GM11168 (cell line): ENCODE results near the gene MAP2K2.
"Not testable (repeated sequence)": the region's sequence is repeated elsewhere in the genome, so short reads cannot be mapped to it uniquely, and the experiment has no call there.

Experiments
- in situ Hi-C: fragments of 300-500 bp; cut with MboI; formaldehyde crosslinking; loops from one replicate; pipeline ENCODE4 v1.12.0; 2022; ENCODE audit warnings: low sequenced_read_pairs; ENCODE audit not compliant: unreplicated experiment

Gene MAP2K2

GRCh38 chr19:4134351-4134750 is 10.4 kb upstream of the MAP2K2 start:
- in situ Hi-C loops: no loop called here

GRCh38 chr19:4130744-4131438 is 7.0 kb upstream of the MAP2K2 start:
- in situ Hi-C loops: no loop called here

- in situ Hi-C loops: not testable (repeated sequence)
Observed at GRCh38 chr19:4129050-4129449, 5.1 kb upstream of the MAP2K2 start.

- in situ Hi-C loops: not testable (repeated sequence)
Observed at GRCh38 chr19:4127322-4127721, 3.4 kb upstream of the MAP2K2 start.

GRCh38 chr19:4124638-4125037 is 716 bp upstream of the MAP2K2 start:
- in situ Hi-C loops: no loop called here

GRCh38 chr19:4122480-4122879 is 1.4 kb downstream of the MAP2K2 start:
- in situ Hi-C loops: no loop called here

GRCh38 chr19:4121815-4122214 is 2.1 kb downstream of the MAP2K2 start:
- in situ Hi-C loops: no loop called here

- in situ Hi-C loops: no loop called here
Observed at GRCh38 chr19:4121273-4121612, 2.7 kb downstream of the MAP2K2 start.

- in situ Hi-C loops: no loop called here
Observed at GRCh38 chr19:4120559-4121272, 3.2 kb downstream of the MAP2K2 start.

- in situ Hi-C loops: no loop called here
Observed at GRCh38 chr19:4119763-4120162, 4.2 kb downstream of the MAP2K2 start.

- in situ Hi-C loops: no loop called here
Observed at GRCh38 chr19:4115818-4116385, 8.0 kb downstream of the MAP2K2 start.

- in situ Hi-C loops: no loop called here
Observed at GRCh38 chr19:4115050-4115817, 8.7 kb downstream of the MAP2K2 start.

- in situ Hi-C loops: no loop called here
Observed at GRCh38 chr19:4114181-4114580, 9.7 kb downstream of the MAP2K2 start.

- in situ Hi-C loops: no loop called here
Observed at GRCh38 chr19:4113398-4114088, 10.4 kb downstream of the MAP2K2 start.

- in situ Hi-C loops: no loop called here
Observed at GRCh38 chr19:4112367-4112766, 11.6 kb downstream of the MAP2K2 start.

GRCh38 chr19:4109626-4109945 is 14.3 kb downstream of the MAP2K2 start:
- in situ Hi-C loops: no loop called here

GRCh38 chr19:4108767-4109625 is 14.9 kb downstream of the MAP2K2 start:
- in situ Hi-C loops: no loop called here

- in situ Hi-C loops: no loop called here
Observed at GRCh38 chr19:4103080-4103433, 20.9 kb downstream of the MAP2K2 start.

- in situ Hi-C loops: no loop called here
Observed at GRCh38 chr19:4102339-4103079, 21.4 kb downstream of the MAP2K2 start.
